HepG2 (cell line): ENCODE data around the gene THOC7. TPM values are rescaled to one million over a fixed set of nuclear protein-coding genes. Genes with fewer than 3 reads are reported as not detected.

Source experiments
- ATAC-seq: fragments of 200-7000 bp; cut with Tn5 transposase; 3 replicates; pipeline ENCODE4 v1.9.1; 2020; ENCODE audit warnings: mild to moderate bottlenecking, moderate library complexity
- BruUV-seq: library from RNA; stranded (reverse); fragments of 400-500 nt; replicated peaks from 2 replicates; lab custom pipeline; 2021; lab: Mats Ljungman, UMichigan
- CTCF ChIA-PET: fragments of 300-600 bp; formaldehyde crosslinking; extraction: SDS; loops from one replicate; lab custom pipeline; 2021; ENCODE audit warnings: low total read pairs, inconsistent platforms, low intra/inter-chr PET ratio; lab: Yijun Ruan, JAX
- POLR2A ChIA-PET: fragments of 350-600 bp; sonication (Branson Sonifier 250); formaldehyde crosslinking; loops from one replicate; lab custom pipeline; 2020; ENCODE audit warnings: antibody characterized with exemption, inconsistent platforms; lab: Yijun Ruan, JAX
- DNase-seq: peaks from one replicate; pipeline ENCODE4 v3.0.0-alpha.2; 2015; ENCODE audit warnings: low spot score
- FAIRE-seq: peaks from 3 replicates; lab custom pipeline; 2011; peaks lifted over from hg19 to GRCh38; lab: Jason Lieb, UNC
- H2AFZ ChIP-seq: one replicate; pipeline ENCODE4 v1.6.1; 2011; ENCODE audit warnings: low read length, inconsistent platforms
- H3K27ac ChIP-seq: fragments of 300-600 bp; 3 replicates; pipeline ENCODE4 v1.8.0; 2011; ENCODE audit warnings: mixed run types, mild to moderate bottlenecking, mixed read lengths, low read length, inconsistent platforms; ENCODE audit not compliant: insufficient read depth; ENCODE audit errors: extremely low read length
- H3K27me3 ChIP-seq, 2 experiments: fragments of 200-600 bp in 1 of 2; 2 replicates in 1 of 2; 3 replicates in 1 of 2; pipeline versions ENCODE4 v1.6.0 to v1.8.0; 2011; ENCODE audit warnings: low read length in 2 of 2, mild to moderate bottlenecking in 2 of 2, moderate library complexity in 2 of 2, inconsistent platforms in 1 of 2; ENCODE audit not compliant: insufficient read depth in 2 of 2, control insufficient read depth in 1 of 2
- H3K36me3 ChIP-seq, 2 experiments: fragments of 200-600 bp in 1 of 2; replicated peaks in 1 of 2; 2 replicates in 1 of 2; 3 replicates in 1 of 2; pipeline versions ENCODE4 v1.5.1 to v1.8.0; 2011; ENCODE audit warnings: low read length in 2 of 2, inconsistent platforms in 1 of 2; ENCODE audit not compliant: insufficient read depth in 2 of 2, control insufficient read depth in 1 of 2
- H3K4me1 ChIP-seq: 2 replicates; pipeline ENCODE4 v1.5.1; 2012; ENCODE audit warnings: low read length, inconsistent platforms; ENCODE audit not compliant: insufficient read depth
- H3K4me2 ChIP-seq: 2 replicates; pipeline ENCODE4 v1.6.0; 2011; ENCODE audit warnings: low read depth, low read length, inconsistent platforms
- H3K4me3 ChIP-seq, 3 experiments: fragments of 200-600 bp in 1 of 3; sonication (generic), shearing (Covaris generic) in 1 of 3; replicated peaks in 1 of 3; 2 replicates each; pipeline ENCODE4 v1.5.1; 2011 to 2016; ENCODE audit warnings: low read length in 3 of 3, inconsistent platforms in 2 of 3, low read depth in 2 of 3, mild to moderate bottlenecking in 2 of 3, control low read depth in 1 of 3, mixed read lengths in 1 of 3; ENCODE audit not compliant: insufficient read depth in 1 of 3
- H3K79me2 ChIP-seq: one replicate; pipeline ENCODE4 v1.6.1; 2011; ENCODE audit warnings: low read length, inconsistent platforms; ENCODE audit not compliant: insufficient read depth
- H3K9ac ChIP-seq: 2 replicates; pipeline ENCODE4 v1.6.0; 2011; ENCODE audit warnings: mild to moderate bottlenecking, low read depth, low read length, inconsistent platforms; ENCODE audit not compliant: insufficient read depth
- H3K9me3 ChIP-seq: 2 replicates; pipeline ENCODE4 v1.5.1; 2012; ENCODE audit warnings: mild to moderate bottlenecking, low read length
- H4K20me1 ChIP-seq: 2 replicates; pipeline ENCODE4 v1.6.0; 2011; ENCODE audit warnings: inconsistent platforms, mild to moderate bottlenecking, low read length, moderate library complexity; ENCODE audit not compliant: insufficient read depth
- BCL6 ChIP-seq: IDR thresholded peaks from 2 replicates; pipeline ENCODE4 v1.6.1; 2016; ENCODE audit warnings: missing genetic modification reagents, missing compliant biosample characterization
- GATAD2A ChIP-seq: IDR thresholded peaks from 2 replicates; pipeline ENCODE4 v1.6.1; 2016
- MTF2 ChIP-seq: sonication (generic); formaldehyde crosslinking; IDR thresholded peaks from 2 replicates; pipeline ENCODE4 v1.5.0; 2020; ENCODE audit warnings: missing genetic modification reagents, borderline replicate concordance
- SIX4 ChIP-seq: sonication (generic); formaldehyde crosslinking; IDR thresholded peaks from 2 replicates; pipeline ENCODE4 v1.4.0; 2020; ENCODE audit warnings: missing genetic modification reagents
- ZMYM4 ChIP-seq: sonication (generic); formaldehyde crosslinking; IDR thresholded peaks from 2 replicates; pipeline ENCODE4 v1.8.1; 2023; ENCODE audit warnings: mild to moderate bottlenecking, missing genetic modification reagents
- ZNF549 ChIP-seq: sonication (generic); formaldehyde crosslinking; IDR thresholded peaks from 2 replicates; pipeline ENCODE4 v1.5.0; 2020; ENCODE audit warnings: missing genetic modification reagents
- ZNF557 ChIP-seq: sonication (generic); formaldehyde crosslinking; IDR thresholded peaks from 2 replicates; pipeline ENCODE4 v1.4.0; 2020; ENCODE audit warnings: missing genetic modification reagents
- ZNF616 ChIP-seq: sonication (generic); formaldehyde crosslinking; IDR thresholded peaks from 2 replicates; pipeline ENCODE4 v1.5.0; 2020; ENCODE audit warnings: low read depth, mild to moderate bottlenecking, missing genetic modification reagents
- ZNF747 ChIP-seq: sonication (generic); formaldehyde crosslinking; IDR thresholded peaks from 2 replicates; pipeline ENCODE4 v1.8.1; 2023; ENCODE audit warnings: missing genetic modification reagents, mild to moderate bottlenecking, borderline replicate concordance
- WGBS: methylation state at CpG from one replicate; pipeline ENCODE4 v1.1.6; 2017; ENCODE audit warnings: low lambda C conversion rate; 5-methylcytosine and 5-hydroxymethylcytosine counted together
- in situ Hi-C: cut with HindIII; loops from 2 replicates; pipeline ENCODE4 v1.10.0; 2017; ENCODE audit warnings: low pct_unique_long_range_greater_than_20kb; ENCODE audit not compliant: extremely low pct_ligation_motif_present
- intact Hi-C: fragments of 100-400 bp; cut with micrococcal nuclease; formaldehyde crosslinking; loops from one replicate; pipeline ENCODE4 v1.10.0; 2022; ENCODE audit not compliant: unreplicated experiment
- polyA plus RNA-seq, 8 experiments: library from polyadenylated mRNA; depleted of rRNA in 3 of 8; stranded (reverse) in 7 of 8; unstranded in 1 of 8; fragments of >200 nt; fragmentation: Illumina TruSeq in 4 of 8; extraction: Trizol in 4 of 8; gene quantifications; 2 replicates each; pipeline versions ENCODE4 v1.2.1 to v1.2.3, GENCODE V29; 2011 to 2016; ENCODE audit warnings: low read depth in 4 of 8, missing spikeins in 1 of 8, mixed read lengths in 1 of 8; ENCODE audit not compliant: insufficient read depth in 1 of 8
- total RNA-seq, 5 experiments: library from RNA; depleted of rRNA; stranded (reverse); fragments of >200 nt; fragmentation: Illumina TruSeq; extraction: Trizol; gene quantifications; 2 replicates each; pipeline ENCODE4 v1.2.3, GENCODE V29; 2016; ENCODE audit warnings: low read depth in 1 of 5
- TF ChIP-seq, protein P1 (sequence below): IDR thresholded peaks from 2 replicates; pipeline ENCODE4 v1.6.1; 2012; ENCODE audit warnings: low read length, improper control_type of control experiment
- TF ChIP-seq, protein P2 (sequence below): fragments of 450-650 bp; IDR thresholded peaks from 2 replicates; pipeline ENCODE4 v1.6.1; 2016
- TF ChIP-seq, protein P3 (sequence below): IDR thresholded peaks from 2 replicates; pipeline ENCODE4 v1.6.1; 2016; ENCODE audit warnings: control low read depth

The THOC7 gene
- total and polyA plus RNA-seq, 2 of the 13 experiments (the other 11 are each of a cell fraction or from before 2014, with no cell fraction given): 32.8 to 63.5 TPM

DNA sequence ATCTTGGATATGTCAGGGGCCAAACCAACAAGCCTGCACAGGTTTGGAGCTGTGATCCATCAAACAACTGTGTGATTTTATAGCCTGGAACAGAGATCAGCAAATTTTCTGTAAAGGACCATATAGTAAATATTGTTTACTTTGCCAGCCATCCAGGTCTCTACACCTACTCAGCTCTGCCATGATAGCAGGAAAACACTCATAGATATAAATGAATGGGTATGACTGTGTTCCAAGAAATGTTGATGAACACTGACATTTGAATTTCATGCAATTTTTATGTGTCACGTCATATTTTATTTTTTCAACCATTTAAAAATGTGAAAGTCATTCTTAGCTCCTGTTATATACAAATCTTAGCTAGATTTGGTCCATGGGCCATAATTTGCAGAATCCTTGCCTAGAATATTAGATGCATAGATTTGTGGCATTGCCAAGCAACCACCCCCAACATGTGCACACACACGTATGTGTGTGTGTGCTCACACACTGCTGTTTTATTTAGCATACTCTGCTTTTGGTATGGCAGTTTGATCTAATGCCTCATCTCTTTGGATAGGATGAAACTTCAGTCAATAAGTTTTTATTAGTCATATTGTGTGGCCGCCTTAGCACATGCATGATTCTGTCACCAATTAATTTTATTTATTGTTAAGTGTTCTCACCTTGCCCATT, 6.5 kb upstream of the THOC7 start:
- Histone ChIP-seq H3K4me2 (no peak overlapping the region), H3K4me1 (peaks cover 23% of the 10 kb centered on the region), H2AFZ (no peak overlapping the region), H3K9me3 (no peaks in the 10 kb centered on the region), H3K27me3 (no peaks in the 10 kb centered on the region), H3K36me3 (no peaks in the 10 kb centered on the region; a peak in 1 of 5 replicates), H3K27ac (no peak overlapping the region), H3K9ac (no peak overlapping the region), H4K20me1 (no peaks in the 10 kb centered on the region), H3K4me3 (no peak overlapping the region), H3K79me2 (peaks cover 32% of the 10 kb centered on the region)
- ATAC-seq (no peak), FAIRE-seq (no peak), DNase-seq (no peak)
- no TSS peak for BruUV-seq
- ChIA-PET CTCF (no interaction called here), POLR2A (no interaction called here)
- intact Hi-C loops: no loop called here
- TF ChIP-seq ZNF616 (CRISPR knock-in tag) (no peak), GATAD2A (no peak), SIX4 (no peak), ZNF747 (CRISPR knock-in tag) (no peak), ZNF549 (CRISPR knock-in tag) (no peak), ZMYM4 (CRISPR knock-in tag) (no peak), MTF2 (CRISPR knock-in tag) (no peak), BCL6 (CRISPR knock-in tag) (no peak), ZNF557 (CRISPR knock-in tag) (no peak)
- TF ChIP-seq, protein P1, sequence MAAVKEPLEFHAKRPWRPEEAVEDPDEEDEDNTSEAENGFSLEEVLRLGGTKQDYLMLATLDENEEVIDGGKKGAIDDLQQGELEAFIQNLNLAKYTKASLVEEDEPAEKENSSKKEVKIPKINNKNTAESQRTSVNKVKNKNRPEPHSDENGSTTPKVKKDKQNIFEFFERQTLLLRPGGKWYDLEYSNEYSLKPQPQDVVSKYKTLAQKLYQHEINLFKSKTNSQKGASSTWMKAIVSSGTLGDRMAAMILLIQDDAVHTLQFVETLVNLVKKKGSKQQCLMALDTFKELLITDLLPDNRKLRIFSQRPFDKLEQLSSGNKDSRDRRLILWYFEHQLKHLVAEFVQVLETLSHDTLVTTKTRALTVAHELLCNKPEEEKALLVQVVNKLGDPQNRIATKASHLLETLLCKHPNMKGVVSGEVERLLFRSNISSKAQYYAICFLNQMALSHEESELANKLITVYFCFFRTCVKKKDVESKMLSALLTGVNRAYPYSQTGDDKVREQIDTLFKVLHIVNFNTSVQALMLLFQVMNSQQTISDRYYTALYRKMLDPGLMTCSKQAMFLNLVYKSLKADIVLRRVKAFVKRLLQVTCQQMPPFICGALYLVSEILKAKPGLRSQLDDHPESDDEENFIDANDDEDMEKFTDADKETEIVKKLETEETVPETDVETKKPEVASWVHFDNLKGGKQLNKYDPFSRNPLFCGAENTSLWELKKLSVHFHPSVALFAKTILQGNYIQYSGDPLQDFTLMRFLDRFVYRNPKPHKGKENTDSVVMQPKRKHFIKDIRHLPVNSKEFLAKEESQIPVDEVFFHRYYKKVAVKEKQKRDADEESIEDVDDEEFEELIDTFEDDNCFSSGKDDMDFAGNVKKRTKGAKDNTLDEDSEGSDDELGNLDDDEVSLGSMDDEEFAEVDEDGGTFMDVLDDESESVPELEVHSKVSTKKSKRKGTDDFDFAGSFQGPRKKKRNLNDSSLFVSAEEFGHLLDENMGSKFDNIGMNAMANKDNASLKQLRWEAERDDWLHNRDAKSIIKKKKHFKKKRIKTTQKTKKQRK: no peak
- TF ChIP-seq, protein P2, sequence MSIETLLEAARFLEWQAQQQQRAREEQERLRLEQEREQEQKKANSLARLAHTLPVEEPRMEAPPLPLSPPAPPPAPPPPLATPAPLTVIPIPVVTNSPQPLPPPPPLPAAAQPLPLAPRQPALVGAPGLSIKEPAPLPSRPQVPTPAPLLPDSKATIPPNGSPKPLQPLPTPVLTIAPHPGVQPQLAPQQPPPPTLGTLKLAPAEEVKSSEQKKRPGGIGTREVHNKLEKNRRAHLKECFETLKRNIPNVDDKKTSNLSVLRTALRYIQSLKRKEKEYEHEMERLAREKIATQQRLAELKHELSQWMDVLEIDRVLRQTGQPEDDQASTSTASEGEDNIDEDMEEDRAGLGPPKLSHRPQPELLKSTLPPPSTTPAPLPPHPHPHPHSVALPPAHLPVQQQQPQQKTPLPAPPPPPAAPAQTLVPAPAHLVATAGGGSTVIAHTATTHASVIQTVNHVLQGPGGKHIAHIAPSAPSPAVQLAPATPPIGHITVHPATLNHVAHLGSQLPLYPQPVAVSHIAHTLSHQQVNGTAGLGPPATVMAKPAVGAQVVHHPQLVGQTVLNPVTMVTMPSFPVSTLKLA: no peak
- TF ChIP-seq, protein P3, sequence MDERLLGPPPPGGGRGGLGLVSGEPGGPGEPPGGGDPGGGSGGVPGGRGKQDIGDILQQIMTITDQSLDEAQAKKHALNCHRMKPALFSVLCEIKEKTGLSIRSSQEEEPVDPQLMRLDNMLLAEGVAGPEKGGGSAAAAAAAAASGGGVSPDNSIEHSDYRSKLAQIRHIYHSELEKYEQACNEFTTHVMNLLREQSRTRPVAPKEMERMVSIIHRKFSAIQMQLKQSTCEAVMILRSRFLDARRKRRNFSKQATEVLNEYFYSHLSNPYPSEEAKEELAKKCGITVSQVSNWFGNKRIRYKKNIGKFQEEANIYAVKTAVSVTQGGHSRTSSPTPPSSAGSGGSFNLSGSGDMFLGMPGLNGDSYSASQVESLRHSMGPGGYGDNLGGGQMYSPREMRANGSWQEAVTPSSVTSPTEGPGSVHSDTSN (CRISPR knock-in tag): no peak
- WGBS: 96% methylated on average over 3 of the region's 3 CpGs
- in situ Hi-C loops: loop anchor here (10.0 kb wide), 1 partner anchor 45 kb away; the partner anchor contains the start of gene SCAANT1
